GM19035 (cell line): ENCODE results near the gene RFX4.

Source experiments
- ATAC-seq: cut with Tn5 transposase; IDR thresholded peaks from one replicate; pipeline ENCODE4 v1.9.1; 2021; ENCODE audit not compliant: unreplicated experiment

The RFX4 gene

GRCh38 chr12:106582641-106583230, at the start of gene RFX4:
Gene RFX4 (plus strand): TSS chr12:106583004. CDS start chr12:106583321, 317 bp downstream.
- no peak for ATAC-seq

- ATAC-seq = no peak
Observed at GRCh38 chr12:106541201-106541600, 41.6 kb upstream of the RFX4 start.

GRCh38 chr12:106551410-106551809, 31.4 kb upstream of the RFX4 start:
- ATAC-seq = no peak

- ATAC-seq = no peak
Observed at GRCh38 chr12:106552228-106552627, 30.6 kb upstream of the RFX4 start.

- no peak for ATAC-seq
Observed at GRCh38 chr12:106564678-106565329, 18.0 kb upstream of the RFX4 start.

- ATAC-seq = no peak
Observed at GRCh38 chr12:106566771-106567170, 16.0 kb upstream of the RFX4 start.

- no peak for ATAC-seq
Observed at GRCh38 chr12:106573239-106573638, 9.6 kb upstream of the RFX4 start.

- no peak for ATAC-seq
Observed at GRCh38 chr12:106576848-106577247, 6.0 kb upstream of the RFX4 start.

GRCh38 chr12:106580671-106581508, 1.9 kb upstream of the RFX4 start:
- no peak for ATAC-seq

- no peak for ATAC-seq
Observed at GRCh38 chr12:106581543-106582248, 1.1 kb upstream of the RFX4 start.

GRCh38 chr12:106582249-106582591, 584 bp upstream of the RFX4 start:
- ATAC-seq = no peak

- ATAC-seq = no peak
Observed at GRCh38 chr12:106583242-106584103, 669 bp downstream of the RFX4 start.

GRCh38 chr12:106584104-106585064, 1.6 kb downstream of the RFX4 start:
- ATAC-seq = no peak

GRCh38 chr12:106585105-106585520, 2.3 kb downstream of the RFX4 start:
- ATAC-seq = no peak

- ATAC-seq = no peak
Observed at GRCh38 chr12:106585521-106586277, 2.9 kb downstream of the RFX4 start.

- no peak for ATAC-seq
Observed at GRCh38 chr12:106586278-106586802, 3.5 kb downstream of the RFX4 start.

GRCh38 chr12:106586803-106587684, 4.2 kb downstream of the RFX4 start:
- ATAC-seq = no peak
